NCI-H2196 (cell line): Measurements from ENCODE around the gene TIMELESS.
A peak's percentile ranks its signal among the peaks of the same experiment; 100 is the strongest.
"Not testable (repeated sequence)": the region's sequence is repeated elsewhere in the genome, so short reads cannot be mapped to it uniquely, and the experiment has no call there.

ENCODE experiments used
- DNase-seq: peaks from one replicate; lab custom pipeline; 2025; ENCODE audit not compliant: unreplicated experiment; lab: John Stamatoyannopoulos, UW

Gene TIMELESS

DNA sequence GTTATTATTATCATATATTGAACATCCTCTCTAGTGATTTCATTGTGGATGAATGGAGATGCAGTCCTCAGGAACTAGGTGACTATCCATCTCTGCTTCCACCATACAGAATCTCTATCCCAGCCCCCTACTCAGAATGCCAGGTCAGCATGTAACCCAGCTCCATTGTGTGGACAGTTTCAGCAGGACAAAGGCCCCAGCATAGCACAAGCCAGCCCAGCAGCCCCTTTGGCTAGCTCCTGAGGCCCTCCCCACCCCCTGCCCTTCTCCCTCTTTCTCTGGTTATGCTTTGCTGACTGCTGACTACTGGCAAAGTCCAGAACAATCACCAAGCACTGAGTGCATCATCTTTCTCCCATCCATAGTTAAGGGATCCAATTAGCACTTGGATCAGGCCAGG is 13.3 kb upstream of the TIMELESS start:
- DNase-seq = no peak

DNA sequence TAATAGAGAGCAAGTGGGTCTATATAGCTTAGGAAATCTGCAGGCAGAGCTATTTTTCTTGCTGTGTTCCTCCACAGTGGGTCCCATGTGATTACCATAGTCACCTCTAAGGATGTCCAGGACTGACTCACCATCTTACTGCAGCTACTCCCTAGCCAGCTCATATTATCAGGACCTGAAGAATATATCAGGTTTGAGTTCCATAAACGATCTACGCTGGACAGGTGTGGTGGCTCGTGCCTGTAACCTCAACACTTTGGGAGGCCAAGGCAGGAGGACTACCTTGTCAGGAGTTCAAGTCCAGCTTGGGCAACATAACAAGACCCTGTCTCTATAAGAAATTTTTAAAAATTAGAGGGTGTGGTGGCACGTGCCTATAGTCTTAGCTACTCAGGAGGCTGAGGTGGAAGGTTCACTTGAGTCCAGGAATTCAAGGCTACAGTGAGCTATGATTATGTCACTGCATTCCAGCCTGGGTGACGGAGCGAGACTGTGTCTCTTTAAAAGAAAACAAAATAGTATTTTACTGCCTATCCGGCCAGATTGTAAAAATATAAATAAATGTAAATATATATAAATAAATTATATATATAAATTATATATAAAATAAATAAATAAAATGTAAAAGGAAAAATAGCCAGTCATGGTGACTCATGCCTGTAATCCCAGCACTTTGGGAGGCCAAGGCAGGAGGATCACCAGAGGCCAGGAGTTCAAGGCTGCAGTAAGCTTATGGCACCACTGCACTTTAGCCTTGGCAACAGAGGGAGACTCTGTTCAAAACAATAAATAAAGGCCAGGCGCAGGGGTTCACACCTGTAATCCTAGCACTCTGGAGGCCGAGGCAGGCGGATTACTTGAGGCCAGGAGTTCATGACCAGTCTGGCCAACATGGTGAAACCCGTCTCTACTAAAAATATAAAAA is 12.3 kb upstream of the TIMELESS start:
- DNase-seq = no peak

DNA sequence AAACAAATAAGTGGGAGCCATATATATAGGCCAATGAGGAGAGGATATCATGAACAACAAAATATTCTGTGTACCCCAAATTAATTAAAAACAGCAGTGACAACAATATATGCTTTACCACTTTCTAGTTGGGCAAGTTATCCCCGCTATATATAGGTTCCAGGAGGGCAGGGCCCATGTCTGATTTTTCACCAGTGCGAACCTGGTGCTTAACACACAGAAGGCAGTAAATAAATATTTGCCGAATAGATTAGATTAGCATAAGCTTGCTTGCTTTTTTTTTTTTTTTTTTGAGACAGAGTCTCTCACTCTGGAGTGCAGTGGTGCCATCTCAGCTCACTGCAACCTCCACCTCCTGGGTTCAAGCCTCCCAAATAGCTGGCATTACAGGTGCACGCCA is 8.6 kb upstream of the TIMELESS start:
- no peak for DNase-seq

DNA sequence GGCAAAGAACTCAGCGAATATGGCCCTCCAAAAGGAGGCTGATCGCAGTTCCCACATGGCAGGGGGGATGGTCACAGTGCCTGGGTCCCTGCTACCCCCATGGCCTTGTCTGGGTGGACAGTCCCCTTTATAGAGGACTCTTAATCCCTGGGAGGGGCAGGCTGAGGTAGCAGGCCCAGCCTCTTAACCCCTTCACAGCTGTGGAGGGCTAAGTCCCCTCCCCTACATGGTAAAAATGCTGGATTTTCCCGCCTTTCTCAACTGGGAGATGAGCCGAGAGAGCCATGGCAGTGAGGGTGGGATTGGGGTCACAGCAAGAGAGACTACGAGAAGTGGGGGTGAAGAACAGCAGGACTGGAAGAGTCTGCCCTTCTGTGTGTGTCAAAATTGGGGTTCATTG is 5.3 kb upstream of the TIMELESS start, which contains the start of gene MIP:
TSS of gene MIP (minus strand) at position 101 of the 400 bp plus-strand sequence. CDS start at position 57, 44 bp downstream.
- DNase-seq = no peak

DNA sequence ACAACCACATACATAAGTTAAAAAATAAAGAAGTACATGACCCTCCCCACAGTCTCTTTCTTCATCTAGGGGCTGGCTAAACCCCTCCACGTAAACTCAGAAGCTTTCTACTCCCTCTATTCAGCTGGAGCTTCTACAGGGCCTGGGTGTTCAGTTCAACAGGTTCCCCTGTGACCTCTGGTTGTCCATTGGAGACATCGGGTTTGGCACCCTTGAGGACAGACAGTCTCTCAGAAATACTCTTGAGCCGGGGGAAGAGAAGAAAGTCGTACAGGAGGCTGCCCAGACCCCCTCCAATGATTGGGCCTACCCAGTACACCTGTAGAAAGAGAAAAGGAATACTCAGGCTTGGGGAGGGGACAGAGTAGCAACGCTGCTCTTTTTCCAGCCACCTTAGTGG is 1.9 kb upstream of the TIMELESS start:
- DNase-seq = no peak

DNA sequence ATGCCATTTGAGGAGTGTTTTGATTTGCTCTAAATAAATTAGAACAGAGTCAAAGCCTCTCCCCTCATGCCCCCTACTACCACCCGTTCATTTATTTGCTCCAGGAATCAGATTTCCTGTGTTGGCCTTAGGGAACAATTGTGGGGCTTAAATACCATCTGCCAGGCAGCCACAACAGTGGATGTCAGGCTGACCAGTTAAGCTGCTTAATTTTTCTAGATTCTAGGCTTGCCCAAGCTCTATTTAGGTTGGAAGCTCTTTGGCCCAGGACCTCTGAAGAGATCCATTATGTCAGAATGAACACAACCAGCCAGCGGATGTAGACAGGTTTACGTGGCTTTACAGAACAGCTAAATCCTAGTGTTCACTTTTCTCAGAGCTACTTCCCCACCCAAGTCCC is 1.0 kb upstream of the TIMELESS start:
- DNase-seq = peak; percentile 8

DNA sequence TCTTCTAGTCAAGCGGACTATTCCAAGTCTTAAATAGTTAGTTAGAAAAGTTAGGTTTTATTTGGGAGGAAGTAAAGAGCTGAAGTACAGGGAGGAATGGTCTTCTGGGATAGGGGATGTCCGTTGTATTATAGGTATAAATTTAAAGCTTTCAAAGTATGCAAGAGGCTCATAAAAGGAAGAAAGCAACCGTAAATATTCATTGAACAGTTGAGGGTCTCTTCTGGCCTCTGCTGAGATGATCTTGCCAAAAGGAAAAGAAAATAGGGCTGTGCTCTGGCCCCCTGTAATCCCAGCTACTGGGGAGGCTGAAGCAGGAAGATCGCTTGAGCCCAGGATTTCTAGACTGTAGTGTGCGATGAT is 377 bp upstream of the TIMELESS start:
- DNase-seq = no peak

DNA sequence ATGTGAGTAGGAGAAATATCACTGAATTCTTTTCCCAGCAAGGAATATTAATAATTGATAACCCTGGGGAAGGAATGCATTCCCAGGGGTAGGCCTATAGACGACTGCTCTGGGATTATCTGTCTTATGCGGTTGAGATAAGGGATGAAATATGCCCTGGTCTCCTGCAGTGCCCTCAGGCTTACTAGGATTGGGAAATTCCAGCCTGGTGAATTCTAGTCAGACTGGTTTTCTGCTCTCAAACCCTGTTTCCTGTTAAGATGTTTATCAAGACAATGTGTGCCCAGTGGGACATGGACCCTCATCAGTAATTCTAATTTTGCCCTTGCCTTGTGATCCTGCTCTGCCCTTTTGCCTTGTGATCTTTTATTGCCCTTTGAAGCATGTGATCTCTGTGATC is 6.0 kb downstream of the TIMELESS start:
- not testable (repeated sequence) for DNase-seq

DNA sequence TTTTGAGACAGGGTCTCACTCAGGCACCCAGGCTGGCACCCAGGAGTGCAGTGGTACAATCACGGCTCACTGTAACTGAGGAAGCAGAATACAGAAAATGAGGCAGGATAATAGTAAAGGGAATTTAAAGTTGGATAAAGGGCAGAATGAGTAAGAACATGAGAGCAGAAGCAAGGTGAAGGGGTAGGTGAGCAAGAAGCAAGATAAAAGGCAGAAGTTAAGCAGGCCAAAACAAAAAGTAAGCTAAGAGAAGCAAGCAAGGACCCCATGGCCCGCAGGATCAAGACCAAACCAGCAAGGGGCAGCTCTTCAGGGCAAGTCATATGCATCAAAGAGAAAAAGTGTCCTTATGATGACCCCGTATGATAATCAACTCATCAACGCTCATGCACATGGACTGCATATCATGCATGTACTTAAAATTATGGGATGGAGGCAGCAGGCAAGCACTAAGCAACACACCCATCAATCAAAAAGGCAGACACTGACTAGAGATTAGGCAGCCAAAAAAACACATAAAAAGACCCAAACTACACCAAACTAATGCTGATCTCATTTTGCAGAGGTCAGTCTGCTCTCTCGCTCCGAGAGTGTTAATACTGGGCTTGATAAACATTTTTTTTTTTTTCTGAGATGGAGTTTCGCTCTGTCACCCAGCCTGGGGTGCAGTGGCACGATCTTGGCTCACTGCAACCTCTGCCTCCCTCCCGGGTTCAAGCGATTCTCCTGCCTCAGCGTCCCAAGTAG is 11.6 kb downstream of the TIMELESS start:
- DNase-seq = no peak

DNA sequence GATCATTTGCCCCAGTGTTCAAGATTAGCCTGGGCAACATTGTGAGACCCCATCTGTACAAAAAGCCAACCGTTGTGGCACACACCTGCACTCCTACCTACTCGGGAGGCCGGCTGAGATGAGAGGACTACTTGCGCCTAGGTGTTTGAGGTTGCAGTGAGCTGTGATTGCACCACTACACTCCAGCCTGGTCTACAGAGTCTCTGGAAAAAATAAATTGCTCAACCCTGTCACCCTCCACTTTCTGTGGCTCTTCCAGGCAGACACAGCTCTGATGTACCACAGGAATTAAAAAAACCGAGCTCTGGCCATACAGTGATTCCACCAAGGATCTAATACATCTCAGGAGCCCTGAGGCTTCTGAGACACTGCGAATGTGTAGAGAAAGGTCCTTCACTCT is 14.4 kb downstream of the TIMELESS start:
- DNase-seq = no peak

DNA sequence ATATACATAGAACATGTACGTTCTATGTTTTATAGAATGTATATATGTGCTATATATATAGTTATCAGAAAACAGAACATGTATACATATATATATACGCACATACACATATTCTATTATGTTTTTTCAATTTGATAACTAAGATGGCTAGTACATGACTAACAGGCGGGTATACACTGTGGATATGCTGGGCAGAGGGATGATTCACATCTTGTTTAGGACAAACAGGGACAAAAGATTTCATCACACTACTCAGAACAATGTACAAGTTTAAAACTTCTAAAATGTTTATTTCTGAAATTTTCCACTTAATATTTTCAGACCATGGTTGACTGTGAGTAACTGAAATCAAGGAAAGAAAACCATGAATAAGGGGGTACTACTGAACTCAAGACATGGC is 17.4 kb downstream of the TIMELESS start:
- DNase-seq = no peak

DNA sequence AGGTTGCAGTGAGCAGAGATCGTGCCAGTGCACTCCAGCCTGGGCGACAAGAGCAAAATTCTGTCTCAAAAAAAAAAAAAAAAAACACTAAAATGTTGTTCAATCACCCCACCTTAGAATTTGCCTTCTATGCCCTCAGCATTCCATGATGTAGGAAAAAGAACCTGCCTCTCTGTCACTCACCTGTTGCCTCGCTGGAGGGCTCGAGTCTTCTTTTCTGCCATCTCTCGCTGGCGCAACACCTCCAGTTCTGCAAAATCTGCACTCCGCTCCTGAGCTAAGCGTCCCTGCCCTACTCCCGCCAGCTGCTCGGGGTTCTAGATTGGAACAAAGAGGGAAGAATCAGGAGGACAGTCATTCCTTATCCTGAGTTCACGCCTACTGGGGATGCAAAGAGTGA is 17.9 kb downstream of the TIMELESS start:
- DNase-seq = no peak

DNA sequence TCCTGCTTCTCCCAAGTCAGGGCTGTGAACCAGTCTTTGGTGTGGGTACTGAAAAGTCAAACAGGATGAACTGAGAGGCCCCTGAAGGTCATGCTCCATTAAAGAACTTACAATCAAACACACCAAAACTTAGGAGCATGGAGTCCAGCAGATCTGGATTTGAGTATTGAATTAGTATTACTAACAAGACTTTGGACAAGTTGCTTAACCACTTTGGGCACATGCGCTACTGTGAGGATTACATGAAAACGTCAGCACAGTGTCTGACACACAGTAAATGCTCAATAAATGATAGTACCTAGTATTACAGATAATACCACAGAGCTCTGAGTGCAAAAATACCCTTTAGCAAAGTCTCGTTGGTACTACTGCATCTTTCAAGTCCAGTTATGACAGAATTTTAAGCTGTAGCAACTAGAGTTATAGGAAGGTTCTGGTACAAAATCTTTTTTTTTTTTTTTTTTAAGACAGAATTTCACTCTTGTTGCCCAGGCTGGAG is 23.2 kb downstream of the TIMELESS start:
- DNase-seq = no peak

DNA sequence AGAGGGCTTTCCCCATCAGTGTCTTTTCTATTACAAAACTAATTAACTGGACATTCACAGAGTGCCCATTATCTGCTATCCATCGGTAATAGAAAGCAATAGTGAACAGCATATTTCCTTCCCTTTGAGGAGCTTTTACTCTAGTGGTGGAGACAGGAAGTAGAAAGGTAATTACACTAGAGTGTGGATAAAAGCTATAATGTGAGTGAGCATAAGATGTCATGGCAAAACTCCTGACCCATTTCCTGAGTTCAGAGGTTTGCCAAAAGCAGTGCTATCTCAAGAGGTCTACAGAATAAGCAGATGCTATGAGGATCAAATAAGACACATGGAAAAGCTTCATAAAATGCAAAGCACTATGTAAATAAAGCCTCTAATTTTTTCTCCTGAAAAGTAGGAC is 24.0 kb downstream of the TIMELESS start:
- peak; percentile 39 for DNase-seq

DNA sequence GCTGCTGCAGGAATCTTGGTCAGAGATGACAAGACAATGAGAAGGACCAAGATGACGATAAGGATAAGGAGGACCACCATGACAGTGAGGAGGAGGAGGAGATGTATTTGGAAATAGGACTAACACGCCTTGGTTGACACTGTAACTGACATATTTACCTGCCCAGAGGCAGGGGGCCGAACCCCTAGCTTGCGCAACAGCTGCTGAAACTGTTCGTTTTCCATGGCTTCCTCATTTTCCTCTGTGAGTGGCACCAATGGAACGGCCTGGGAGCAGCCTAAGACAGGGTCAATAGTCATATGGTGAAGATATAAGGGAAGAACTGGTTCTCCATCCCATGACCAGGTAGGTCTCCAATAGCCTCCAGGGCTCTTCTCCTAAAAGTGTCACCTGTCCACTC is 28.8 kb downstream of the TIMELESS start:
- no peak for DNase-seq

DNA sequence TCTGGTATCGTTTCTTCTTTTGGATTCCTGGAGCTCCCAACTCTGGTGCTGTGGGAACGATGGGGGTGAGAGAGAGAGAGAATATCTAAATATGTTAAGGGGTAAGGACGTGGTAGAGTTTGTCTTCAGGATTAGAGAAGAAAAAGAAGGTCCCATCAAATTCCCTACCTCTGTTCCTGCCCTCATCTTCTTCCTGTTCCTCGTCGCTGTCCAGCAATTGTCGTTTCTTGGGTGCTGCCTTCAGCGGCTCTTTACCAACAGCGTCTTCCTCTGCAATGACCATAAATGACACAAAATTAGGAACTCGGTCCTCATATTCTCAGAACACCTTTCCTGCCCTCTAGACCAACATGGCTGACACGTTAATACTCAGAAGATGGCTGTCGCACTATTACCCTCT is 31.5 kb downstream of the TIMELESS start:
- DNase-seq = no peak

DNA sequence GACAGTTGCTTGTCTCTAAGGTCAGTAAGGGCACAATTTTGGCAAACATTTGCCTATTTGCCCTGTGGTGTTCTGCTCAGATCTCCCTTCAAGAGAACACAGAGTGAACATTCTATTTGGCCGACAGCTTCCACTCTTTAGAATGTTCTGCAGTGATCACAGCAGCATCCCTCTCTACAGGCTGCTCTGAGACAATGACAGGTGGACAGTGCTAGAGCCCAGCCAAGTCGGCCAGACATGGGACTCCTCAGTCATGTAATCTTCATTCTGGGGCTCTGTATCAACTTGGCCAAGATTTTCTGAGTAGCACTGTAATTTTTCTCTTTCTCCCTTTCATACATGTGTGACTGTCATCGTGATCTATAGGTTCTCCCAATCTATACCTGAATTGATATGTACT is 34.8 kb downstream of the TIMELESS start:
- DNase-seq = no peak

DNA sequence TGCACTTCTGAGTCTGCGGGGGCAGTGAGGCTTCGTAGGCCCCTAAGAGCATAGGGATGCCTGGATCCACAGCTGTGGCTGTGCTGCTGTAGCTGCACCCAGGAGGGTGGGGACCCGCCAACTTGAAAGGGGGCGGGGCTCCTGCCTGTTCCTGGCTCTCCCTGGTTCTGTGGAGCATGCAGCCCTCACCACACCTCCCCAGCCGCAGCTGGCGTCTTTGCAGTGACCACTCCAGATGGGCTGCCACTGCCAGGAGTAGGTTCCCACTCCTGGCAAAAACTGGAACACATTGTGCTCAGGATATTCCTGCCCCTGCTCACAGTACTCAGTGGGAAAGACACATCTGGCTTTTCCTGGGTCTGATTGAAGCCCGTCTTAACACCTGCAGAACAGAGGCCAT is 35.8 kb downstream of the TIMELESS start:
- no peak for DNase-seq

DNA sequence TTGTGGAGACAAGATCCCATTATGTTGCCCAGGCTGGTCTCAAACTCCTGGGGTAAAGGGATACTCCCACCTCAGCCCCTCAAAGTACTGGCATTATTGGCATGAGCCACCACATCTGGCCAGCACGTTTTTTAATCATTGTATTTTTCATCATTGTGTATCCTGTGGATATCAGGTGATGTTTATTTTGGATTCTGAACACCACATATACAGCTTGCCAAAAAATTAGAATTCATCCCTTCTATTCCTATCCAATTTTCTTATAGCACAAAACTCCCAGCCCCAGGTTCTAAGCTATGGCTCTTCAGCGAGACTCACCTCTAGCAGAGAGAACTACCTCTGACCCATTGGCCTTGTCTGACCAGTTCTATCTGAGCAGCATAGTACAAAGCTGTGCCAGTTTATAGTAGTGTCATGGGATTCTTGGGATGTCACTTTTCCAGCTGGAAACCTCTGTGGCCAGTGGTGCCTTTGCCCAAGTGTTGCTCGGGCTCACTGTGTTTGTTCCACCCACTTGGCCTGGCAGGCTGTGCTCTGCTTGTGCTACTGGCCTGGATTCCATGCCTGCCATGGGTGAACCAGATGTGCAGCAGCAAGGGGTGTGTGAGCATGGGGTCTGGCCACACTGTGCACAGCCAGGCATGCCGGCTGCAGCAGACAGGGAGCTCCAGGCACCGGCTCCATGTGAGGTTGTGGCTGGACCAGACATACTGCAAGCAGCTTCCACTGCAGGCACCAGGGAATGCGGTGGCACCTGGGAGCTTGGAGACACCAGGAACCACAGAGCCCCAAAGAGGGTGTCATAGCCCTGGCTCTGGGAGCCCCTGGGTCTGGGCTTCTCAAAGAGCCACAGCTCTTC is 37.2 kb downstream of the TIMELESS start:
- DNase-seq = no peak

DNA sequence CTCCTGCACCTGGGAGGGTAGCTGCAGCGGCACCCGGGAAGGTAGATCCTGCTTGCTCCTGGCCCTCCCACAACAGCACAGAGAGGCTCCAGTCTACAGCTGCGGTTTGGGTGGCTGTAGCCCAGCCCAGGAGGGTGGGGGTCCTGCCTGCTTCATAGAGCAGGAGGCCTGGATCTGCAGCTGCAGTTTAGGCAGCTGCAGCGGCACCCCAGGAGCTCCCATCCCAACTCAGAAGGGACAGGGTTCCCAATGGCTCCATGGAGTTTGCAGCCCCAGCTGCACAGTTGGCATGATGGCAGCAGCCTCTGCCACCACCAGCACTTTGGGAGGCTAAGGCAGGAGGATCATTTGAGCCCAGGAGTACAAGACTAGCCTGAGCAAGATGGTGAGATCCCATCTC is 38.5 kb downstream of the TIMELESS start:
- no peak for DNase-seq

DNA sequence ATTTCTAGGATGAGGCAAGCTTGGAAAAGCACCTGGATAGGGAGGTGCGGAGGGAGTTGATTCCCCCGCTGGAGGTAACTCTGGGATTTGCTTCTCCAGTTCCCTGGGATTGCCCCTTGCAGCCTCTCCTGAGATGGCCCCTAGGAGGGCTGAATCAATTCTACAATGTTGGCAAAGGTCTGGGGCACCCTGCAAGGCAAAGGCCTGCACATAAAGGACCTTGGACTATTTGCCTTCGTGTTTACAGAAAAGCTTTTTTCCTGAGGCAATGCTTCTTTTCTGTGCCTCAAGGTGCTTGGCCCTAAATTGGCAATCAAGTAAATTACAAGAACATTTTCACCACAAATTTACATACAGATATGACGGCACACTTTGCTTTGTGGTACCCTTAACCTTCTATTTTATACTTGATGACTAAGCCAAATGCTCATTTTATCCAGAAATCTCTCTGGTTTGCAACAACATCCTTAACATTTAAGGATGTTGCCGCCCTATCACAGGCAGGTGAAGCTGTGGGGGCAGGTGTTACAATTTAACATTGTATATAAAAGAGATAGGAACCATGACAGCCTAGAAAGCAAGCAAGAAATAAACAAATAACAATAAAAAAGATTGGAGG is 40.3 kb downstream of the TIMELESS start:
- no peak for DNase-seq
